Measurements from ENCODE around the gene BTBD16.

The BTBD16 gene

GRCh38 chr10:122363722-122364463 lies 92.8 kb downstream of the BTBD16 start:
- DNase-seq (ENCODE audit: low read depth in 2 of 2, low spot score in 1 of 2), result no peak

- no peak for DNase-seq (ENCODE audit: low read depth in 2 of 2, low spot score in 1 of 2)
Observed at GRCh38 chr10:122368502-122369254, 97.6 kb downstream of the BTBD16 start.

- DNase-seq (ENCODE audit: low read depth in 2 of 2, low spot score in 1 of 2), result no peak
Observed at GRCh38 chr10:122373108-122373507, 102.0 kb downstream of the BTBD16 start.

GRCh38 chr10:122373721-122374120 lies 102.6 kb downstream of the BTBD16 start:
- DNase-seq (ENCODE audit: low read depth in 2 of 2, low spot score in 1 of 2), result no peak

- peak; percentile 79 to 86 for DNase-seq (ENCODE audit: low read depth in 2 of 2, low spot score in 1 of 2)
Observed at GRCh38 chr10:122374237-122374858, 103.3 kb downstream of the BTBD16 start, which contains the start of gene PLEKHA1. Gene PLEKHA1, plus strand, starts transcription at chr10:122374708. Its CDS starts 18,493 bp downstream, at chr10:122393201.

- DNase-seq (ENCODE audit: low read depth in 2 of 2, low spot score in 1 of 2), result peak; percentile 34 to 49
Observed at GRCh38 chr10:122374859-122375678, 104.0 kb downstream of the BTBD16 start.

GRCh38 chr10:122375679-122376160 lies 104.6 kb downstream of the BTBD16 start:
- DNase-seq (ENCODE audit: low read depth in 2 of 2, low spot score in 1 of 2), result no peak

GRCh38 chr10:122376364-122376961 lies 105.4 kb downstream of the BTBD16 start:
- DNase-seq (ENCODE audit: low read depth in 2 of 2, low spot score in 1 of 2), result no peak

GRCh38 chr10:122379041-122379440 lies 107.9 kb downstream of the BTBD16 start:
- DNase-seq (ENCODE audit: low read depth in 2 of 2, low spot score in 1 of 2), result no peak

GRCh38 chr10:122379537-122379936 lies 108.4 kb downstream of the BTBD16 start:
- DNase-seq (ENCODE audit: low read depth in 2 of 2, low spot score in 1 of 2), result no peak

- no peak for DNase-seq (ENCODE audit: low read depth in 2 of 2, low spot score in 1 of 2)
Observed at GRCh38 chr10:122380703-122381102, 109.6 kb downstream of the BTBD16 start.

- DNase-seq (ENCODE audit: low read depth in 2 of 2, low spot score in 1 of 2), result no peak
Observed at GRCh38 chr10:122381680-122382079, 110.6 kb downstream of the BTBD16 start.

- no peak for DNase-seq (ENCODE audit: low read depth in 2 of 2, low spot score in 1 of 2)
Observed at GRCh38 chr10:122386514-122386913, 115.4 kb downstream of the BTBD16 start.

- DNase-seq (ENCODE audit: low read depth in 2 of 2, low spot score in 1 of 2), result no peak
Observed at GRCh38 chr10:122387572-122387971, 116.5 kb downstream of the BTBD16 start.
